H9 (cell line): Measurements from ENCODE around the gene CDH13. TPM values are rescaled to one million over a fixed set of nuclear protein-coding genes. Genes with fewer than 3 reads are reported as not detected.

ENCODE experiments used
- DNase-seq: peaks from one replicate; pipeline ENCODE4 v3.0.0-alpha.2; 2017
- H2AFZ ChIP-seq: one replicate; pipeline ENCODE4 v1.6.1; 2013; ENCODE audit warnings: mild to moderate bottlenecking, low read length, control low read depth, moderate library complexity
- H2AK5ac ChIP-seq: 2 replicates; pipeline ENCODE4 v1.6.1; 2013; ENCODE audit warnings: low read length, control low read depth, mixed read lengths; ENCODE audit not compliant: insufficient read length
- H2BK120ac ChIP-seq: one replicate; pipeline ENCODE4 v1.6.1; 2013; ENCODE audit warnings: low read depth, mild to moderate bottlenecking, low read length, control low read depth, inconsistent platforms; ENCODE audit not compliant: poor library complexity, severe bottlenecking
- H2BK12ac ChIP-seq: 2 replicates; pipeline ENCODE4 v1.6.1; 2013; ENCODE audit warnings: low read length, control low read depth, mixed read lengths, low read depth; ENCODE audit not compliant: insufficient read length
- H2BK15ac ChIP-seq: 2 replicates; pipeline ENCODE4 v1.6.1; 2013; ENCODE audit warnings: low read depth, low read length, control low read depth
- H2BK20ac ChIP-seq: one replicate; pipeline ENCODE4 v1.6.1; 2013; ENCODE audit warnings: low read depth, mild to moderate bottlenecking, low read length, control low read depth, inconsistent platforms; ENCODE audit not compliant: poor library complexity, severe bottlenecking
- H2BK5ac ChIP-seq: 2 replicates; pipeline ENCODE4 v1.6.1; 2013; ENCODE audit warnings: low read length, control low read depth, mixed read lengths; ENCODE audit not compliant: insufficient read length
- H3K14ac ChIP-seq: 2 replicates; pipeline ENCODE4 v1.6.1; 2013; ENCODE audit warnings: low read length, control low read depth; ENCODE audit not compliant: insufficient read depth
- H3K18ac ChIP-seq: 2 replicates; pipeline ENCODE4 v1.6.1; 2013; ENCODE audit warnings: low read depth, mild to moderate bottlenecking, mixed read lengths, low read length, control low read depth; ENCODE audit not compliant: insufficient read length
- H3K23ac ChIP-seq: 2 replicates; pipeline ENCODE4 v1.6.1; 2013; ENCODE audit warnings: low read length, control low read depth, mixed read lengths, low read depth; ENCODE audit not compliant: insufficient read length
- H3K23me2 ChIP-seq: 2 replicates; pipeline ENCODE4 v1.6.1; 2013; ENCODE audit warnings: low read depth, mild to moderate bottlenecking, mixed read lengths, low read length, control low read depth; ENCODE audit not compliant: insufficient read length, poor library complexity, severe bottlenecking
- H3K27ac ChIP-seq: 2 replicates; pipeline ENCODE4 v1.5.1; 2013; ENCODE audit warnings: low read length, control low read depth, mixed read lengths, low read depth; ENCODE audit not compliant: insufficient read length
- H3K27me3 ChIP-seq: 2 replicates; pipeline ENCODE4 v1.6.1; 2013; ENCODE audit warnings: low read length, control low read depth, inconsistent platforms; ENCODE audit not compliant: insufficient read depth
- H3K4ac ChIP-seq: 2 replicates; pipeline ENCODE4 v1.6.1; 2013; ENCODE audit warnings: low read depth, mild to moderate bottlenecking, control low read depth, inconsistent platforms, low read length, moderate library complexity
- H3K4me1 ChIP-seq: 2 replicates; pipeline ENCODE4 v1.6.1; 2013; ENCODE audit warnings: low read length, control low read depth, inconsistent platforms; ENCODE audit not compliant: insufficient read depth
- H3K4me2 ChIP-seq: 2 replicates; pipeline ENCODE4 v1.6.1; 2013; ENCODE audit warnings: low read length, control low read depth, mixed read lengths; ENCODE audit not compliant: insufficient read length, insufficient read depth
- H3K56ac ChIP-seq: 2 replicates; pipeline ENCODE4 v1.6.1; 2013; ENCODE audit warnings: low read depth, mild to moderate bottlenecking, mixed read lengths, low read length, control low read depth; ENCODE audit not compliant: insufficient read length
- H3K79me1 ChIP-seq: 2 replicates; pipeline ENCODE4 v1.6.1; 2013; ENCODE audit warnings: low read depth, mild to moderate bottlenecking, moderate library complexity, low read length, control low read depth, inconsistent platforms; ENCODE audit not compliant: insufficient read depth, poor library complexity, severe bottlenecking
- H3K79me2 ChIP-seq: 2 replicates; pipeline ENCODE4 v1.6.1; 2013; ENCODE audit warnings: low read length, control low read depth, inconsistent platforms; ENCODE audit not compliant: insufficient read depth
- H3K9ac ChIP-seq: 2 replicates; pipeline ENCODE4 v1.6.1; 2013; ENCODE audit warnings: low read length, control low read depth, mixed read lengths; ENCODE audit not compliant: insufficient read length; ENCODE audit errors: extremely low read depth
- H3K9me3 ChIP-seq: one replicate; pipeline ENCODE4 v1.6.1; 2013; ENCODE audit warnings: low read depth, low read length, inconsistent platforms; ENCODE audit not compliant: control insufficient read depth
- H3T11ph ChIP-seq: one replicate; pipeline ENCODE4 v1.6.1; 2013; ENCODE audit warnings: mild to moderate bottlenecking, low read length, control low read depth, inconsistent platforms
- H4K20me1 ChIP-seq: one replicate; pipeline ENCODE4 v1.6.1; 2013; ENCODE audit not compliant: control insufficient read depth, insufficient read length, insufficient read depth
- H4K5ac ChIP-seq: 2 replicates; pipeline ENCODE4 v1.6.1; 2013; ENCODE audit warnings: low read depth, mild to moderate bottlenecking, mixed read lengths, low read length, control low read depth; ENCODE audit not compliant: insufficient read length
- H4K8ac ChIP-seq: replicated peaks from 2 replicates; pipeline ENCODE4 v1.6.1; 2013; ENCODE audit warnings: low read length, control low read depth, mixed read lengths, low read depth; ENCODE audit not compliant: insufficient read length
- H4K91ac ChIP-seq: 2 replicates; pipeline ENCODE4 v1.6.1; 2013; ENCODE audit warnings: low read depth, mild to moderate bottlenecking, moderate library complexity, mixed read lengths, low read length, control low read depth; ENCODE audit not compliant: insufficient read length
- H3K27ac Mint-ChIP-seq, 3 experiments: 2 replicates in 2 of 3; 3 replicates in 1 of 3; pipeline ENCODE4 v1.8.0; 2020 to 2021; ENCODE audit warnings: mixed read lengths in 3 of 3, mild to moderate bottlenecking in 1 of 3, moderate library complexity in 1 of 3
- H3K27me3 Mint-ChIP-seq: 2 replicates; pipeline ENCODE4 v1.8.0; 2021; ENCODE audit warnings: low read depth, mild to moderate bottlenecking, moderate library complexity, mixed read lengths
- H3K36me3 Mint-ChIP-seq, 3 experiments: 2 replicates in 2 of 3; 3 replicates in 1 of 3; pipeline ENCODE4 v1.8.0; 2020 to 2021; ENCODE audit warnings: low read depth in 3 of 3, mixed read lengths in 3 of 3; ENCODE audit not compliant: insufficient read depth in 1 of 3
- H3K4me1 Mint-ChIP-seq, 2 experiments: 2 replicates each; pipeline ENCODE4 v1.8.0; 2020; ENCODE audit warnings: mixed read lengths in 2 of 2
- H3K4me3 Mint-ChIP-seq, 2 experiments: 2 replicates in 1 of 2; 3 replicates in 1 of 2; pipeline ENCODE4 v1.8.0; 2020 to 2021; ENCODE audit warnings: mild to moderate bottlenecking in 2 of 2, mixed read lengths in 2 of 2, moderate library complexity in 1 of 2
- H3K9me3 Mint-ChIP-seq, 2 experiments: 2 replicates in 1 of 2; 3 replicates in 1 of 2; pipeline ENCODE4 v1.8.0; 2020; ENCODE audit warnings: mild to moderate bottlenecking in 2 of 2, mixed read lengths in 2 of 2, moderate library complexity in 1 of 2
- CTCF ChIP-seq: fragments of 200-600 bp; sonication (generic); conservative IDR thresholded peaks from 3 replicates; pipeline ENCODE4 v1.8.0; 2021; ENCODE audit warnings: antibody characterized with exemption, mild to moderate bottlenecking
- WGBS: extraction: QIAGEN DNeasy Blood & Tissue Kit; methylation state at CpG from one replicate; pipeline ENCODE4 v1.1.7; 2013; ENCODE audit warnings: missing lambda C conversion rate, low lambda C conversion rate, mixed read lengths; ENCODE audit not compliant: insufficient read length; ENCODE audit errors: extremely low coverage; 5-methylcytosine and 5-hydroxymethylcytosine counted together
- total RNA-seq: library from RNA; stranded (reverse); gene quantifications from 2 replicates; pipeline ENCODE4 v1.2.1, GENCODE V29; 2021

The CDH13 gene
- total RNA-seq, 1 experiment from 2014 or later = 1.5 TPM

- Histone ChIP-seq H3K79me2 (no peaks in the 10 kb centered on the region), H3K56ac (no peak overlapping the region), H3K9me3 (no peaks in the 10 kb centered on the region), H3K27ac (no peak overlapping the region), H3K27me3 (no peaks in the 10 kb centered on the region), H3K4ac (no peak overlapping the region), H2BK12ac (no peak overlapping the region), H4K5ac (no peak overlapping the region), H2AFZ (no peak overlapping the region), H2BK120ac (no peak overlapping the region), H4K8ac (no peak overlapping the region), H3T11ph (no peak overlapping the region), H3K9ac (no peak overlapping the region), H3K18ac (no peak overlapping the region), H2BK15ac (no peak overlapping the region), H3K14ac (no peak overlapping the region), H3K23ac (no peak overlapping the region), H2AK5ac (no peak overlapping the region), H3K23me2 (no peaks in the 10 kb centered on the region), H2BK20ac (no peak overlapping the region), H3K4me1 (peaks cover 12% of the 10 kb centered on the region), H4K20me1 (no peaks in the 10 kb centered on the region), H4K91ac (no peak overlapping the region), H3K4me2 (no peak overlapping the region), H3K79me1 (no peaks in the 10 kb centered on the region), H2BK5ac (no peak overlapping the region)
- DNase-seq = no peak
- no peak overlapping the region for H3K4me3 Mint-ChIP-seq
- H3K27me3 Mint-ChIP-seq = peaks cover 1% of the 10 kb centered on the region; the same call in 1 of the 2 replicates
- TF ChIP-seq CTCF = no peak
- H3K36me3 Mint-ChIP-seq = no peaks in the 10 kb centered on the region
- no peaks in the 10 kb centered on the region for H3K9me3 Mint-ChIP-seq
- no CpG with 5 or more reads among the region's 1 CpG for WGBS
- peaks cover 34 to 37% of the 10 kb centered on the region in 2 experiments for H3K4me1 Mint-ChIP-seq
- no peak overlapping the region for H3K27ac Mint-ChIP-seq
These were observed 1172.6 kb downstream of the CDH13 start for GRCh38 chr16:83799336-83799735.
